Stimulated activated CD8-positive, alpha-beta memory T cell treated with anti-CD3 and anti-CD28 coated beads, Interleukin-2, amount 100 ng/mL, for 48 hours (primary cell): ENCODE measurements around the gene HOXD13.

Experiments
- DNase-seq, 2 donors: peaks; one replicate each; pipeline ENCODE4 v3.0.0-alpha.2; 2020; ENCODE audit warnings: low read depth in 2 of 2

HOXD13 gene

GRCh38 chr2:176094349-176094748 lies 1.8 kb downstream of the HOXD13 start:
- DNase-seq: no peak

GRCh38 chr2:176095421-176095820 lies 2.9 kb downstream of the HOXD13 start:
- DNase-seq: no peak

GRCh38 chr2:176096243-176096985 lies 3.9 kb downstream of the HOXD13 start:
- DNase-seq: no peak

- DNase-seq: peak; percentile 37 to 40
These were observed 4.7 kb downstream of the HOXD13 start for GRCh38 chr2:176096986-176097819.

GRCh38 chr2:176097820-176098365 lies 5.4 kb downstream of the HOXD13 start:
- no peak for DNase-seq

- DNase-seq: no peak
These were observed 6.0 kb downstream of the HOXD13 start for GRCh38 chr2:176098366-176099158.

GRCh38 chr2:176099159-176099727 lies 6.7 kb downstream of the HOXD13 start:
- DNase-seq: no peak

GRCh38 chr2:176099728-176100546 lies 7.4 kb downstream of the HOXD13 start, which contains the start of gene HOXD12:
TSS of gene HOXD12 (plus strand) at chr2:176099795. CDS start at chr2:176099802, 7 bp downstream.
- no peak for DNase-seq

- DNase-seq: no peak
These were observed 8.1 kb downstream of the HOXD13 start for GRCh38 chr2:176100547-176101140.

GRCh38 chr2:176101216-176101830 lies 8.8 kb downstream of the HOXD13 start:
- DNase-seq: no peak

- no peak for DNase-seq
These were observed 9.3 kb downstream of the HOXD13 start for GRCh38 chr2:176101842-176102241.

- no peak for DNase-seq
These were observed 9.9 kb downstream of the HOXD13 start for GRCh38 chr2:176102309-176102866.

- DNase-seq: no peak
These were observed 10.7 kb downstream of the HOXD13 start for GRCh38 chr2:176103194-176103593.

- DNase-seq: no peak
These were observed 11.3 kb downstream of the HOXD13 start for GRCh38 chr2:176103742-176104315.

- DNase-seq: no peak
These were observed 12.0 kb downstream of the HOXD13 start for GRCh38 chr2:176104316-176105077.

GRCh38 chr2:176105078-176105729 lies 12.7 kb downstream of the HOXD13 start:
- DNase-seq: no peak

- DNase-seq: no peak
These were observed 13.4 kb downstream of the HOXD13 start for GRCh38 chr2:176105730-176106580.
